WTC11 (cell line): ENCODE data around the gene OR4F15. TPM values are rescaled to one million over a fixed set of nuclear protein-coding genes. Genes with fewer than 3 reads are reported as not detected.
"Not testable (repeated sequence)": the region's sequence is repeated elsewhere in the genome, so short reads cannot be mapped to it uniquely, and the experiment has no call there.

Experiments
- ATAC-seq: fragments of 200-7000 bp; cut with Tn5 transposase; 2 replicates; pipeline ENCODE4 v1.10.0; 2021; ENCODE audit warnings: mild to moderate bottlenecking, moderate library complexity
- CTCF ChIA-PET: fragments of 300-600 bp; sonication (Branson Sonifier 250); formaldehyde crosslinking; loops from one replicate; lab custom pipeline; 2021; ENCODE audit warnings: antibody characterized with exemption; lab: Charles Lee
- POLR2A ChIA-PET: fragments of 350-600 bp; sonication (Branson Sonifier 250); formaldehyde crosslinking; loops from one replicate; lab custom pipeline; 2021; ENCODE audit warnings: antibody characterized with exemption; lab: Charles Lee
- DNase-seq: peaks from one replicate; pipeline ENCODE4 v3.0.0; 2021; ENCODE audit warnings: low spot score
- H3K27ac Mint-ChIP-seq: 2 replicates; pipeline ENCODE4 v1.8.0; 2021; ENCODE audit warnings: mixed read lengths
- H3K27me3 Mint-ChIP-seq: 2 replicates; pipeline ENCODE4 v1.8.0; 2021; ENCODE audit warnings: low read depth, mild to moderate bottlenecking, moderate library complexity, mixed read lengths
- H3K36me3 Mint-ChIP-seq: 2 replicates; pipeline ENCODE4 v1.8.0; 2021; ENCODE audit warnings: mixed read lengths
- H3K4me1 Mint-ChIP-seq: 2 replicates; pipeline ENCODE4 v1.8.0; 2022; ENCODE audit warnings: mixed read lengths
- H3K4me3 Mint-ChIP-seq: 2 replicates; pipeline ENCODE4 v1.8.0; 2021; ENCODE audit warnings: mild to moderate bottlenecking, moderate library complexity, mixed read lengths
- H3K9me3 Mint-ChIP-seq: 2 replicates; pipeline ENCODE4 v1.8.0; 2021; ENCODE audit warnings: mixed read lengths
- CREM ChIP-seq: sonication (generic); formaldehyde crosslinking; IDR thresholded peaks from 2 replicates; pipeline ENCODE4 v1.8.1; 2022; ENCODE audit warnings: mild to moderate bottlenecking, missing genetic modification reagents, moderate library complexity
- FOXP1 ChIP-seq: sonication (generic); formaldehyde crosslinking; IDR thresholded peaks from 2 replicates; pipeline ENCODE4 v1.8.0; 2022; ENCODE audit warnings: missing genetic modification reagents, mild to moderate bottlenecking, moderate library complexity, borderline replicate concordance
- GTF2I ChIP-seq: fragments of 250-450 bp; sonication (Bioruptor Pico); conservative IDR thresholded peaks from 2 replicates; pipeline ENCODE4 v1.4.0; 2021; ENCODE audit warnings: mild to moderate bottlenecking
- NFE2L1 ChIP-seq: sonication (generic); formaldehyde crosslinking; IDR thresholded peaks from 2 replicates; pipeline ENCODE4 v1.8.1; 2023; ENCODE audit warnings: missing genetic modification reagents
- NFYB ChIP-seq: sonication (generic); formaldehyde crosslinking; conservative IDR thresholded peaks from 2 replicates; pipeline ENCODE4 v1.8.0; 2022; ENCODE audit warnings: low read depth, missing genetic modification reagents
- RELA ChIP-seq: sonication (generic); formaldehyde crosslinking; IDR thresholded peaks from 2 replicates; pipeline ENCODE4 v1.8.1; 2022; ENCODE audit warnings: missing genetic modification reagents, mild to moderate bottlenecking, borderline replicate concordance
- ZNF317 ChIP-seq: sonication (generic); formaldehyde crosslinking; IDR thresholded peaks from 2 replicates; pipeline ENCODE4 v1.8.1; 2023; ENCODE audit warnings: low read depth, mild to moderate bottlenecking, moderate library complexity, missing genetic modification reagents, borderline replicate concordance
- ZNF423 ChIP-seq: fragments of 250-450 bp; sonication (Bioruptor Pico); IDR thresholded peaks from 2 replicates; pipeline ENCODE4 v2.1.2; 2022; ENCODE audit warnings: mild to moderate bottlenecking, moderate library complexity
- total RNA-seq: library from RNA; stranded (reverse); gene quantifications from 3 replicates; pipeline ENCODE4 v1.2.3, GENCODE V29; 2021
- TF ChIP-seq, protein P1 (sequence below): fragments of 200-600 bp; IDR thresholded peaks from 2 replicates; pipeline ENCODE4 v1.8.0; 2022; ENCODE audit warnings: antibody characterized with exemption
- TF ChIP-seq, protein P2 (sequence below): sonication (generic); formaldehyde crosslinking; IDR thresholded peaks from 2 replicates; pipeline ENCODE4 v1.8.1; 2022; ENCODE audit warnings: mild to moderate bottlenecking, moderate library complexity, missing genetic modification reagents
- TF ChIP-seq, protein P3 (sequence below): sonication (generic); formaldehyde crosslinking; IDR thresholded peaks from 2 replicates; pipeline ENCODE4 v1.8.0; 2023; ENCODE audit warnings: missing genetic modification reagents
- TF ChIP-seq, protein P4 (sequence below): sonication (generic); formaldehyde crosslinking; IDR thresholded peaks from 2 replicates; pipeline ENCODE4 v1.8.1; 2023; ENCODE audit warnings: mild to moderate bottlenecking, missing genetic modification reagents, moderate library complexity
- TF ChIP-seq, protein P5 (sequence below): sonication (generic); formaldehyde crosslinking; conservative IDR thresholded peaks from 2 replicates; pipeline ENCODE4 v1.8.1; 2022; ENCODE audit warnings: mild to moderate bottlenecking, missing genetic modification reagents

The OR4F15 gene
- total RNA-seq, 1 experiment from 2014 or later: not detected

DNA sequence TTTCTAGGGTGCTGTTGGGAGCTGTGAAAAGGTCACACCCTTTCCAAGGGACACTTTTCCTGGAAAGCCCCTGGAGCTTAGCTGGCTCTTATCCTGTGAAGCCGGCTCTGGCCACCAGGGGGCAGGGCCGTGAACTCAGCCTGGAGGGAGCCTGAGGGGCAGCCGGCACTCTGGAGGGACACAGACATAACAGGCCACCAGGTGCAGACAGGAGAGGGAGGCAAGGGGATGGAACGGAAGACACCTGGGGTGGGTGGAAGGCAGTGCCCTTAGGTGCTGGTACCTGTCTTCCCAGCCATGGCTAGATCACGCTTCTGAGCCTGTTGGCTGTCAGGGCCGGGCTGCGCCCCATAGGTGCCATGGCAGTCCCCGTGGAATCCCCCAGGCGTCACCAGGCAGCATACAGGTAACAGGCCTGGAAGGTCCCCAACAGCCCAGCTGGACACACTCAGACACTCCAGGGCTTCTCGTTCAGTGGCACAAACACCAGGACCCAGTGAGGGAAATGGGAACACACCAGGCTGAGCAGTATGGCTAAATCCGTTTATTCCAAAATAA is 44.8 kb upstream of the OR4F15 start:
- POLR2A ChIA-PET, DNase-seq, H3K4me3 Mint-ChIP-seq, H3K36me3 Mint-ChIP-seq, H3K27me3 Mint-ChIP-seq, CTCF ChIA-PET, H3K9me3 Mint-ChIP-seq, H3K4me1 Mint-ChIP-seq, H3K27ac Mint-ChIP-seq: not testable (repeated sequence)
- TF ChIP-seq, protein P1, sequence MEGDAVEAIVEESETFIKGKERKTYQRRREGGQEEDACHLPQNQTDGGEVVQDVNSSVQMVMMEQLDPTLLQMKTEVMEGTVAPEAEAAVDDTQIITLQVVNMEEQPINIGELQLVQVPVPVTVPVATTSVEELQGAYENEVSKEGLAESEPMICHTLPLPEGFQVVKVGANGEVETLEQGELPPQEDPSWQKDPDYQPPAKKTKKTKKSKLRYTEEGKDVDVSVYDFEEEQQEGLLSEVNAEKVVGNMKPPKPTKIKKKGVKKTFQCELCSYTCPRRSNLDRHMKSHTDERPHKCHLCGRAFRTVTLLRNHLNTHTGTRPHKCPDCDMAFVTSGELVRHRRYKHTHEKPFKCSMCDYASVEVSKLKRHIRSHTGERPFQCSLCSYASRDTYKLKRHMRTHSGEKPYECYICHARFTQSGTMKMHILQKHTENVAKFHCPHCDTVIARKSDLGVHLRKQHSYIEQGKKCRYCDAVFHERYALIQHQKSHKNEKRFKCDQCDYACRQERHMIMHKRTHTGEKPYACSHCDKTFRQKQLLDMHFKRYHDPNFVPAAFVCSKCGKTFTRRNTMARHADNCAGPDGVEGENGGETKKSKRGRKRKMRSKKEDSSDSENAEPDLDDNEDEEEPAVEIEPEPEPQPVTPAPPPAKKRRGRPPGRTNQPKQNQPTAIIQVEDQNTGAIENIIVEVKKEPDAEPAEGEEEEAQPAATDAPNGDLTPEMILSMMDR: 0 out of 2 replicates have a peak, but pooled peaks have one; percentile 11
- peak; percentile 75 for ATAC-seq

DNA sequence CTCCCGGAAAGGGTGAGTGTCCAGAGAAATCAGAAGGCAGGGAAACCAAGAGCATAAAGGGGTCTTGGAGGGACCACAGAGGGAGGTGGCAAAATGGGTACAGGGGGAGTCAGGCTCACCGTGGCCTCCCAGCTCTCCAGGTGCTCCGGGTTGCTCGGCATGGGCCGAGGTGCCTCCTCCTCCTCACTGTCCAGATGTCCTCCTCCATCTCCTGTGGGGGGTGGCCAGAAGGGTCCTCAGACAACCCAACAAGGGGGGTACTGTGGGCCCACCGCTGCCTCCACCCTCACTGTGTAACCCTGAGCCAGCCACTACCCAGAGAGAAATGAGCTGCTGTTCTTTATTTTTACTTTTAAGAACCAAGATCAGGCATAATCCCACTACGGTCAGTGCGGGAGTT is 39.1 kb upstream of the OR4F15 start:
- Mint-ChIP-seq H3K36me3 (no peaks in the 10 kb centered on the region), H3K9me3 (no peaks in the 10 kb centered on the region), H3K27me3 (no peaks in the 10 kb centered on the region; the same call in 1 of the 2 replicates), H3K4me1 (no peaks in the 10 kb centered on the region; the same call in 1 of the 2 replicates), H3K27ac (no peak overlapping the region), H3K4me3 (no peak overlapping the region)
- ChIA-PET POLR2A (no interaction called here), CTCF (interaction anchor here (0.8 to 1.4 kb wide), 5 partner anchors 9 to 80 kb away, joined by 3 to 5 read pairs (median 4); partner anchors contain the start of gene TARS3)
- ATAC-seq (no peak), DNase-seq (no peak)
- TF ChIP-seq ZNF317: no peak
- TF ChIP-seq GTF2I: no peak
- TF ChIP-seq, protein P2, sequence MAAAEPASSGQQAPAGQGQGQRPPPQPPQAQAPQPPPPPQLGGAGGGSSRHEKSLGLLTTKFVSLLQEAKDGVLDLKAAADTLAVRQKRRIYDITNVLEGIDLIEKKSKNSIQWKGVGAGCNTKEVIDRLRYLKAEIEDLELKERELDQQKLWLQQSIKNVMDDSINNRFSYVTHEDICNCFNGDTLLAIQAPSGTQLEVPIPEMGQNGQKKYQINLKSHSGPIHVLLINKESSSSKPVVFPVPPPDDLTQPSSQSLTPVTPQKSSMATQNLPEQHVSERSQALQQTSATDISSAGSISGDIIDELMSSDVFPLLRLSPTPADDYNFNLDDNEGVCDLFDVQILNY (CRISPR knock-in tag): no peak
- TF ChIP-seq RELA: no peak
- no peak for TF ChIP-seq NFE2L1 (CRISPR knock-in tag)
- TF ChIP-seq, protein P3, sequence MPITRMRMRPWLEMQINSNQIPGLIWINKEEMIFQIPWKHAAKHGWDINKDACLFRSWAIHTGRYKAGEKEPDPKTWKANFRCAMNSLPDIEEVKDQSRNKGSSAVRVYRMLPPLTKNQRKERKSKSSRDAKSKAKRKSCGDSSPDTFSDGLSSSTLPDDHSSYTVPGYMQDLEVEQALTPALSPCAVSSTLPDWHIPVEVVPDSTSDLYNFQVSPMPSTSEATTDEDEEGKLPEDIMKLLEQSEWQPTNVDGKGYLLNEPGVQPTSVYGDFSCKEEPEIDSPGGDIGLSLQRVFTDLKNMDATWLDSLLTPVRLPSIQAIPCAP (CRISPR knock-in tag): no peak
- TF ChIP-seq, protein P4, sequence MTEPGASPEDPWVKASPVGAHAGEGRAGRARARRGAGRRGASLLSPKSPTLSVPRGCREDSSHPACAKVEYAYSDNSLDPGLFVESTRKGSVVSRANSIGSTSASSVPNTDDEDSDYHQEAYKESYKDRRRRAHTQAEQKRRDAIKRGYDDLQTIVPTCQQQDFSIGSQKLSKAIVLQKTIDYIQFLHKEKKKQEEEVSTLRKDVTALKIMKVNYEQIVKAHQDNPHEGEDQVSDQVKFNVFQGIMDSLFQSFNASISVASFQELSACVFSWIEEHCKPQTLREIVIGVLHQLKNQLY: no peak
- TF ChIP-seq FOXP1: no peak
- no peak for TF ChIP-seq ZNF423 (CRISPR knock-in tag)
- TF ChIP-seq, protein P5, sequence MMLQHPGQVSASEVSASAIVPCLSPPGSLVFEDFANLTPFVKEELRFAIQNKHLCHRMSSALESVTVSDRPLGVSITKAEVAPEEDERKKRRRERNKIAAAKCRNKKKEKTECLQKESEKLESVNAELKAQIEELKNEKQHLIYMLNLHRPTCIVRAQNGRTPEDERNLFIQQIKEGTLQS (CRISPR knock-in tag): no peak
- no peak for TF ChIP-seq NFYB (CRISPR knock-in tag)
- TF ChIP-seq, all 79 proteins: peak for 0

DNA sequence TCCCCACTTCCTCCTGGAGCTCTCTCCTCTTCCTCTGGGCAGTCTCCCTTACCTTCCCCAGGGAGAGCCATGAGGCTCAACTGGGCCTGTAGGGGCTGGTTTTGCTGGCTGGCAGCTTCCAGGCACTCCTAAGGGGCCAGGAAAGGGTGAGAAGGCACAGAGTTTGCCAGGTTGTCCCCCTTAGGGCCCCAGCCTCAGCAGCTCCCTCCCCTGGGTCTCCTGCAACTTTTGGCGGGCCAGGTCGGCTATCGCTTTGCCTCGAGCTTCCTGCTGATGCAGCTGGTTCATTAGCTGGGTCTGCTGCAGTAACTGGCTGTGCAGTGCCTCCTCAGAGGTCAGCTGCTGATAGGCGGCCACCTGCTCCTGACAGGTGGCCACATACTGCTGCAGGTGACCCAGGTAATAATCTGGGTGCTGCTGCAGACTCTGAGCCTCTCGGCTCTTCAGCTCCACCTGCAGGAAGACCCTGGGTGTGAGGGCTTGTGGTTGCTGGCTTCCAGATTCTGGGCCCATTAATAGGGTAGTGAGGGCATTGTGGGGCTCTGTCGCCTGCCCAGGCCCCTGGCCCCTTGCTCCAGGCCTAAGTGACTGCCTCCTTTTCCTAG is 38.4 kb upstream of the OR4F15 start:
- TF ChIP-seq, protein P1: 0 out of 2 replicates have a peak, but pooled peaks have one; percentile 11
- TF ChIP-seq CREM (CRISPR knock-in tag): no peak
- no peak overlapping the region for H3K27ac Mint-ChIP-seq
- ChIA-PET POLR2A (no interaction called here), CTCF (interaction anchor here (0.8 to 1.4 kb wide), 5 partner anchors 8 to 80 kb away, joined by 3 to 5 read pairs (median 4); partner anchors contain the start of gene TARS3)
- H3K36me3 Mint-ChIP-seq: no peaks in the 10 kb centered on the region
- DNase-seq (peak; percentile 69), ATAC-seq (peak; percentile 39)
- no peaks in the 10 kb centered on the region for H3K9me3 Mint-ChIP-seq
- H3K4me3 Mint-ChIP-seq: peak overlapping the region; percentile 44
- H3K4me1 Mint-ChIP-seq: no peaks in the 10 kb centered on the region; the same call in 1 of the 2 replicates
- H3K27me3 Mint-ChIP-seq: no peaks in the 10 kb centered on the region; the same call in 1 of the 2 replicates
